GM23248 (cell line): ENCODE results near the gene ZNF592.

ENCODE experiments used
- EZH2 ChIP-seq: fragments of 200-600 bp; sonication (generic); IDR thresholded peaks from 2 replicates; pipeline ENCODE4 v1.6.1; 2018; ENCODE audit warnings: antibody characterized with exemption, mild to moderate bottlenecking; ENCODE audit not compliant: insufficient read depth, poor library complexity, severe bottlenecking
- EZH2phosphoT487 ChIP-seq: fragments of 200-600 bp; sonication (generic); IDR thresholded peaks from 2 replicates; pipeline ENCODE4 v1.6.1; 2018; ENCODE audit warnings: antibody characterized with exemption, moderate library complexity, mild to moderate bottlenecking, low read depth; ENCODE audit not compliant: insufficient read depth

DNA sequence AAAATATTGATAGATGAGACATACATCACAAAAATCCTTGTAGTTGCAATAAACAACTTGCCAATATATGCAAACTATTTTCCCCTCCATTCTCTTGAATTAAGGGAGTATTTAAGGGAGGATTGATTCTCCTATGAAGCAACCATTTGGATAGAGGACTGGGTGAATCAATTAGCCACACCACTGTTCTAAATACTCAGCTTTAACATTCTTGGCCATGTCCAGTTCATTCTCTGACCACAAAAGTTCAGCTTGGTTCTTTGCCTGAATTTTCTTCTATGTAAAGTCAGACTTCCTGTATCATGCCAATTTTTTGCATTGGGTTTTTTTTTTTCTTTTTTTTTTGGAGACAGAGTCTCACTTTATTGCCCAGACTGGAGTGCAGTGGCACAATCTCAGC, 16.6 kb upstream of the ZNF592 start:
- TF ChIP-seq EZH2 (no peak), EZH2phosphoT487 (no peak)
